G401.6 (cell line): Measurements from ENCODE around the gene WNK2.

Experiments used
- FAIRE-seq: peaks from 2 replicates; lab custom pipeline; 2012; peaks lifted over from hg19 to GRCh38; lab: Jason Lieb, UNC

WNK2 gene

DNA sequence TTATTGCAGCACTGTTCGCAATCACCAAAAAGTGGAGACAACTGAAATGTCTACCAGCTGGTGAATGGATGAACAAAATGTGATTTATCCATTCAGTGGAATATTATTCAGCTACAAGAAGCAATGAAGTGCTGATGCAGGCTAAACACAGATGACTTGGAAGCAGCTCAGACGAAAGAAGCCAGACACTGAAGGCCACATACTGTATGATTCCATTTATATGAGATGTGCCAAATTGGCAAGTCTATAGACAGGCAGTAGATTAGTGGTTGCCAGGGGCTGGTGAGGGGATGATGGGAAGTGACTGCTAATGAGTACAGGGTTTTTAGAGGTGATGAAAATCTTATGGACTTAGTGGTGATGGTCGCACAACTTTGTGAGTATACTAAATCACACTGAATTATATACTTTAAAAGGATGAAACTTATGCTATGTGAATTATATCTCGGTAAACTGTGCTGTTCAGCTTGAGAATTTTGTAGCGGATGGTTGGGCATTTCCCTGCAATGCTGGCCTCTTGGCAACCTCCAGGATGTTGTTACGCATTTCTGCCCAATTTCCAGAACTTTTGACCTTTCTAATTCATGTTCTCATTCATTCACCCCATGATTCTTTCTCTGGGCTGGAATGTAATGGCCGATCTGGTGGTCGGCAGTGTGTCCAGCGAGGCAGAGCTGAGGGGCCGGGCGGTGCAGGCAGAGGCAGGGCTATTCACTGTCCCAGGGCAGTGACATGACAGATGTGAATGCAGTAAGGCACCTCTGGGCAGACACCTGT lies 22.0 kb upstream of the WNK2 start:
- FAIRE-seq, result no peak

DNA sequence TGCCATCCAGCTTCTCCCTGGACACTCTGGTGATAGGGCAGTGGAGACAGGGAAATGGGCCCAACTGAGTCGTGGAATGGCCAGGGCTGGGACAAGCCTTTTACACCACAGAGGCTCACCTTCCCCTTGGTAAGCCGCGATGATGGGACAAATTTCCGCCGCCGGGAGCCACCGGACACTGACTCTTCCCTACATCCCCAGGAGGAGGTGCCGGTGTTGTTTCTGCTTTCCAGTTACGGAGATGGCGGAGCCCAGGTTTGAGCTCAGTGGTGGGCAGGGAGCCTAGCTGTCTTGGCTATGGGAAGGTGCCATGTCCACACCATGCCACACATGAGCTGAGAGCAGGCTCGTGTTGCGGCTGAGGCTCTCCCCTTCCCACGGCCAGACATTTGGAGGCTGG lies 19.9 kb upstream of the WNK2 start:
- no peak for FAIRE-seq

DNA sequence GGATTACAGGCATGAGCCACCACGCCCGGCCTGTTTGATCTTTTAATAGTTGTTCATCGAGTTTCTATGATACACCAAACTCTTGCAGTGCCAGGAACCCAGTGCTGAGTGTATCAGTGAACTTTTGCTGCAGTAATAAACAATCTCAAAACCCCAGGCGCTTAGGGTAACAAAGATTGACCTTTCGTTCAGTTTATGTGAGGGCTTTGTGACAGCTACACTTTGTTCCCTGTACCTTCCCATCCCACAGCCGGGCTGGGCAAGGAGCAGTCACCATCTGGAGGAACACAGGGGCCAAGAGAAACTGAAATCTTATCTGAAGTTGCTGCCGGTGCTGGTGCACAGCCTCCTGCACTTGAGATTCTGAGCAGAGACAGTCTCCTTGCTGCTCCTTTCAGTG lies 17.2 kb upstream of the WNK2 start:
- no peak for FAIRE-seq

DNA sequence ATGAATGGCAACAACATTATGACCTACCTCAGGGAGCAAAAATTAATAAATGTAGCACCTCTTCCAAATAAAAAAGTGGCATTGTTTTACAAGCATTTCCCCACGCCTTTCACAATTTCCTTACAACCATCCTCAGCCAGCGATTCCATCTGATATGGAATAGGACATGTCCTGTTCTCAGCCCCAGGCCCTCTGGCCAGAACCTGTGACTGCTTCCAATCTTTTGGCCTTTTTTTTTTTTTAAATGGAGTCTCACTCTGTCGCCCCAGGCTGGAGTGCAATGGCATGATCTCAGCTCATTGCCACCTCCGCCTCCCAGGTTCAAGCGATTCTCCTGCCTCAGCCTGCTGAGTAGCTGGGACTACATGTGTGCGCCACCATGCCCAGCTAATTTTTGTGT lies 16.8 kb upstream of the WNK2 start:
- no peak for FAIRE-seq

DNA sequence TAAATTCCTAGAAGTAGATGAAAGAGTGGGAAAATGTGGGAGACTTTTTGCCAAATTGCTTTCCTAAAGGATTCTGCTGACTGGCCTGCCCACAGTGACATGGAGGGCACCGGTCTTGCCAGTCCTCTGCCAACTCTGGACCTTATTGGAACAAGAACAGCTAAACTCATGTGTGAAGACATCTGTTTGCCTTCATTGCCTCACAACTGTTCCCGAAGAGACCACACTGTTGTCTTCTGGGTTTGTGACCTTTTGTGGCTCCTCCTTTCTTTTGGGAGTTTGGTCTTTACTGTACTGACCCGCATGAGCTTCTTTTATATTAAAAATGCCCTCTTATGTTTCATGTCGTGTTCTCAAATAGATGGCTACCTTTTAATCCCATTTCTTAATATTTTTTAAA lies 16.1 kb upstream of the WNK2 start:
- no peak for FAIRE-seq

DNA sequence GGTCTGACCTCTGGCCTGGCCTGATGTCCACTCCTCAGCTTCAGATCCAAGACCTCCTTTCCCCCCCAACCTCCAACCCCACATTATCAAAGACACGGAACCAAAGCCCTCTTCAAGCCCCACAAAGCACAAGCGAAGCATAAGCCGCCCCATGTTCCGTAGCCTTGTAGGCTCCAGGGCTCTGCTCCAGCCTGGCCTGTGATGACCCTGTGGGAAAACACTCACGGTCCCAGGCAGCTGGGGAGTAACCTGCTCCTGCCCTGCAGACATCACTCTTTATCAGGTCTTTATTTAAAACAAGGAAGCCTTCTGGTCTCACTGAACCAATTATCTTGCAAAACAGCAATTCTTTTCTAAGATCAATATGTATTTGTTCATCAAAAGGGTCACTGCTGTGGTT lies 15.4 kb upstream of the WNK2 start:
- FAIRE-seq, result no peak

DNA sequence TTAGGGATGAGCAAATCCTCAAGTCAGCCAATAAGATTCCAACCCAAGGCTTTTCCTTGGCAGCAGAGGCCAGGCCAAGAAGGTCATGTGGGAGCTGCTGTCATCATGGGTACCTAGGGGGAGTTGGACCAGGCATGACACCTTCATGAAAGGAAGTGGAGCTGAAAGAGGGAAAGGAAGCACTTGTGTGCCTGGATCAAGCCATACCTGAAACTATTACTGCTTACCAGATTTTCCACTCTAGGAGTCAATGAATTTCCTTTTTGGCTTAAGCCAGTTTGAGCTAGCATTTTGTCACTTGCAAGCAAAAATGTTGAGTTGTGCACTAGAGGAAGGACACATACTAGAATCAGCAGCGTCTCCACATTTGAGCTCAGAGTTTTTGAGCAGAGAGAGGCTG lies 14.5 kb upstream of the WNK2 start:
- FAIRE-seq, result no peak

DNA sequence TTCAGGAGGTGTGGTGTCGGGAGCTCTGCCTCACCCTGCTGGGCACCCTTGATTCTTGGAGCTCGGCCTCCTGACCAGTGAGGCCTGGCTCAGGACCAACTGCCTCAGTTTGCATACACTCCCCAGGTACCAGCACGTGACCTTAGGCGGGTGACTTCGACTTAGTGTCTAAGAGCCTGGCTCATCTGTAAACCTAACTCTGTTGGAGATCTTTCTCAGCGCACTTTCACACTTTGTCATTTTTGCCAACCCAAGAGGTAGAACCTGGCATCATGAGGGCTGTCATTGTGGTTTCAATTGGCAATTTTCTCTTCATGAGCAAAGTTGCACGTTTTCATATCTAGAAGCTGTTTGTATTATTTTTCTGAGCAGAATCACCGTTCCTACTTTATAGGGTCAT lies 13.4 kb upstream of the WNK2 start:
- FAIRE-seq, result no peak

DNA sequence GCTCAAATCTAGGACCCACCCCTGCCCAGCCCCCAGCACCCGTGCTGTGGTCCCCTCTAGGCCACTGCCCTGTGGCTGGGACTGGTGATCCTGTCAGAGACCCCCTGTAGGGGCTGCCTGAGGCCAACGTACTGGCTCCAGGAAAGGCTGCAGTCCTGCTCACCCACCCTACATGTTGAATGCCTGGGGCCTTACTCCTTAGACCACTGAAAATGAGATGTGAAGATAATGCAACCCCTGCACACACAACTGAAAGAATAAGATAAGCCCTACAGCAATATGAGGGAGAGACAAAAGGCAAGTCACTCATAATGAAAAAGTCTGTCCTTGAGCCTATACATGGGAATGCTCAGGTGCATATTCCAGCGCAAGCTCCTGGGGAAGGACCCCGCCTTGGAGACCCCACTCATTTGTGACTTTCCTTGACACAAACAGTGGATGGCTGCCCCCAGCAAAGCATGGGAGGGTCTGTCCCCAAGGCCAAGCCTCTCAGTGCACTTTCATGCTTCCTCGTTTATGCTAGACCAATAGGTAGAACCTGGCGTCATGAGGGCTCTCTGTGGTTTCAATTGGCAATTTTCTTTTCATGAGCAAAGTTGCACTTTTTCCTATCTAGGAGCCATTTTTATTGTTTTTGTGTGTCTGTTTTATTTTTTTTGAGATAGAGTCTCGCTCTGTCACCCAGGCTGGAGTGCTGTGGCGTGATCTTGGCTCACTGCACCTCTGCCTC lies 12.5 kb upstream of the WNK2 start:
- FAIRE-seq, result no peak

DNA sequence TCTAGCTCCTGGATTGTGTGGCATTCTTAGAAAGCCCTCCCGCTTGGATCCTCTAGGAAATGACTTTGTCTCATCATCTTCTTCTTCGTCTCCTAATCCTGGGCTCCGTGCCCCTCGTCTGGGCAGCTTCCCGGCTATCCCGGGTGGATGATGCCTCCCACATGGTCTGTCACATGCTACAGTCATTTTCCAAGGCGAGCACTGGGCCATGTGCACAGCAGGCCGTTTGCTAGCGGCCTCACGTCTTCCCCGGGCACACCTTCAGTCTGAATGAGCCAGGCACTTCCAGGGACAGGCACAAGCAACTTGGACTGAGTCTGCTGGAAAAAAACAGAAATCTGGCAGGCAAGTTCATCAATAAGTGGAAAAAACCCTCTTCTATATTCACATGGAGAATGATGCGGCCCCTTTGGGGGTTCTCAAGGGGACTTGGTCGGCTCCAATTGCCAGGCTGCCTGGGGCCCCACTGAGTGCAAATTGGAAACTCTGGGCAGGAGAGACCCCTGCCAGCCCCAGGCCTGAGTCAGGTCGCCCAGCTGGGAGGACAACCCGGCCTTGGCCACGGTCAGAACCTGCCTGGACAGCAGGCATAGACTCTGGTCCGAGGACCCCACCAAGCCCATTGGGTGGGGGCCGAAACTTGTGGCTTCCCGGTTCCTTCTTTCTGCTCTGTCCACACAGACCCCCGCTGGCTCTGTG lies 11.1 kb upstream of the WNK2 start:
- no peak for FAIRE-seq

DNA sequence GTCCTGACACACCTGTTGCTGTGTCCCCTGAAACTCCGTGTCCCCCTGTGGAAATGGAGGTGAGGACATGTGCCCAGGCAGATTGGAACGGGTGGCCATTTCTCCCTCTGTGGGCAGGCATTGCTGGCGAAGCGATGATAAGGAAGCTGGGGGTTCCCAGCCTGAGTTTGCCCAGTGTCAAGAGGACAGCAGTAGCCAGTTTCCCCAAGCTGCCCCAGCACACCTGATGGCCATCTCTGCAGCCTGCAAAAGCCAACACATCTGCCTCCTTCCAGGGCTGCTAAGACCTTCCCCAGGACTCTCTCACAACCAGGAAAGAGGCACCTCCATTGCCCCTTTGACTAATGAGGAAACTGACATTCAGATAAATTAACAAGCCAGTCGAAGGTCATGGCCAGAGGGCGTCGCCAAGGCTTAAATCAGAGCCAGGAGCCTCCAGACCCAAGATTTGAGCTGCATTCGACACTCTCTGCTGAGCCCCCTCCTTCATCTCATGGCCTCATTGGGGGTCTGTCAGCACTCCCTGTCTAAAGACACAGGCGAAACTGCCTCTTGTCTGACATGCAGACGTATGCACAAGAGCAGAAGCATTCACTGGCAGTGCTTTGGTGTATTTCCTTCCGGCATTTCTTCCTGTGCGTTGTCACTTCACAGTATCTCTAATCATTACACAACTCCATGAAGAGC lies 10.4 kb upstream of the WNK2 start:
- FAIRE-seq, result no peak

DNA sequence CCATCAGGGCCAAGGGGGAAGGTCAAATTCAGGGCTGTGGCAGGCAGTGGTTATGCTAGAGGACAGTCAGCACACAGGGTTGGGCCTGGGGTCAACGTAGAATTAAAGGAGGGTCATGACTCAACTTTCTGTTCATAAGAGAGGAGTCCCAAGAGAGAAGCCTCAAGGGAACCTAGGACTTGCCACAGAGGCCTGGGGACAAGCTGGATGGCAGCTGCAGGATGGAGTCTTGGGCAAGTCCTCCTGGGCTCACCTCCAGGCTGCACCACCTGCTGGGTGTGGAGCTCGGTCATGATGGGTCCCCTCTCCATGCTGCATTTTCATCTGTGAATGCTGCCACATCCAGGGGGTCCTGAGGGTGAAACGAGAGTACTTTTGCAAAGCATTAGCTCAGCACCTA lies 9.0 kb upstream of the WNK2 start:
- FAIRE-seq, result no peak

DNA sequence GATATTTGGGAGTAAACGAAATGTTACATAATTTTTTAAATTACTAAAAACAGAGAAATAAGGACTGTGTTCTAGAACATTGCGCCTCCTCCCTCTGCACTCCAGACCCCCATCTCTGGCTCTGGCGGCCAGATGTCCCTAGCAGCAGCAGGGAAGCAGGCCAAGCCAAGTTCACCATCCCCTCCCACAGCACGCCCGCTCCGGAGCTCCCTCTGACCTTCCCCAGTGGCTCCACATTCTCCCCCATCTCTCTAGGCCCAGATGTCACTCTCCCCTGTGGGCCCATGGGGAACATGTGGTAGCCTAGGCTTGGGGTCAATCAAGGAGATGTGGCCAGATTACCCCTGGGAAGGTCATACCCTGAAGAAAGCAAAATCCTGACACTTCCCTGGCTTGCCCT lies 6.3 kb upstream of the WNK2 start:
- FAIRE-seq, result no peak

DNA sequence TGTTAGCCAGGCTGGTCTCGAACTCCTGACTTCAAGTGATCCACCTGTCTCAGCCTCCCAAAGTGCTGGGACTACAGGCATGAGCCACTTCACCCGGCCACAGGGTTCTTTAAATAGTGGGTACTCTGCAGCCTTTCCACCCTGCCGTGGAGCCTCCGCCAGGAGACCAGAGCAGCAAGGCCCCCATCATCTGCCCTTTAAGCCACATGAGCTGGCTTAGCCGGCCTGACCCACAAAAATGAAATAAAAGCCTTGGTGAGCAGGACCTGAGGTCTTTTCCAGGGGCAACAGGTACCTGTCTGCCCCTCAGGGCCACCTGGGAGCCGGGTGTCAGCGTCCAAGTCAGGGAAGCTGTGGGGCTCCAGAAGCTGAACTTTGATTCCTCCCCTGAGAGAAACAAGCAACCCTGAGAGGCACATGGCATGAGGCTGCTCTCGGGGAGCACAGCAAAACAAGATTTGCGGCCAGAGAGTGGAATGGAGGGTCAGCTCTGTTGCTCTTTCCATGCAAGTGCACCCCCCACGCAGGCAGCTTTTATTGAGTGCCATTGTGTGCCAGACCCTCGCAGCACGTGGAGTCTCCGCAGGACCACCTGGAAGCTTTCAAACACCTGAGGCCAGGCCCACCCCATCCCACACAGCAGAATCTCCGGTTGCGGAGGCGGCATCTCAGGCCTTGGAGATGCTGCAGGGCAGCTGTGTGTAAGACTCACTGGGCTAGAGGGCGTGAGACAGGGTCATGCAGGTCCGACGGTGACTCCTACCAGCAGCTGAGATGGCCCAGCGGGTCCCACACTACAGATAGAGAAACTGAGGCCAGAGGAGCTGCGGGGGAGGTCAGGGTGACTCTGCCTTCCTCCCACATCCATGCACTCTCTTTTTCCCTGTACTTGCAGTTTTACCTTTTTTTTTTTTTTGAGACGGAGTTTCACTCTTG lies 4.8 kb upstream of the WNK2 start:
- no peak for FAIRE-seq

DNA sequence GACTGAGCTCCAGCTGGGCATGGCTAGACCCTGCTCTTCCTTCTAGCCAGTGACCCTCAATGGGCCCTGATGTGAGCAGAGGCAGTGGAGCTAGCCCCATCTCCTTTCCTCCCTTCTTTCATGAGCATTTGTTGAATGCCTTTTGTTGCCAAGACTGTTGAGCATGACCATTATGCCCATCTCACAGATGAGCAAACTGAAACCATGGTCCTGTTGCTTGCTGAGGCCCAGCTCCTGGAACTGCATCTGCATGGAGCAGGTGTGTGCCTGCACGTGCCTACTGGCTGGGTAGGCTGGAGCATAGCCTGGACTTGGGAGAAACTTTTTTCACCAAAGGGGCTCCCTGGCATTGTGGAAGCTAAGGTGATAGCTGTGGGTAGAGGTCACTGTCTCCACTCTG lies 3.0 kb upstream of the WNK2 start:
- no peak for FAIRE-seq

DNA sequence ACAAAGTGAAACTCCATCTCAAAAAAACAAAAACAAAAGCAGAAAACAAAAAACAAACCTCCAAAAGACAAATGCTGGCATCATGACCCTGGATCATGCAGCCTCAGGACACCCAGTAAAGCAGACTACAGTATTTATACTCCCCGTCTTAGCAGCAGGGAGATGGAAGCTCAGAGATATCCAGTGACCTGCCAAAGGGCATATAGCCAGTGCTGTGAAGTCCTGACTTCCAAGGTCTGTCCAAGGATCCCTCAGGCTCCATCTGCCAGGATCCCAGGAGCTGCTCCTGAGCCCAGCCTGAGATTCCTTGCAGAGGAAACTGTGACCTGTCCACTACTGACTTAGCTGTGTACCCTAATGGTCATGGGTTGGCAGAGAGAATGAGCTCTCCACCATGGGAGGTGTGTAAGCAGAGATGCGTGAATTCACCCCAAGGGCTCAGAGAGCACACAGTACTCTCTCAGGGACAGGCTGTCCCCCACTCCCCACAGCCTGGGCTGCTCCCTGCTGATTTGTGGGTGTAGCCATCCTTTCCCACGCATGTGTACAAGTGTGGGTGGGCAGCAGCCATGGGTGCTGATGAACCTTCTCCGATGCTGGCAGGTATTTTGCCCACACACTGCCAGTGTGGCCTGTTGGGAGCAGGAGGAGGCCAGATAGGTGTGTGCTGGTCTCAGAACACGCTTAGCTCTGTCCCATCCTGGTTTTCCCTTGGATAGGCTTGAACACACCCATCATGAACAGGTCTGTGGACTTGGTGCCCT lies 2.1 kb upstream of the WNK2 start:
- FAIRE-seq, result no peak

DNA sequence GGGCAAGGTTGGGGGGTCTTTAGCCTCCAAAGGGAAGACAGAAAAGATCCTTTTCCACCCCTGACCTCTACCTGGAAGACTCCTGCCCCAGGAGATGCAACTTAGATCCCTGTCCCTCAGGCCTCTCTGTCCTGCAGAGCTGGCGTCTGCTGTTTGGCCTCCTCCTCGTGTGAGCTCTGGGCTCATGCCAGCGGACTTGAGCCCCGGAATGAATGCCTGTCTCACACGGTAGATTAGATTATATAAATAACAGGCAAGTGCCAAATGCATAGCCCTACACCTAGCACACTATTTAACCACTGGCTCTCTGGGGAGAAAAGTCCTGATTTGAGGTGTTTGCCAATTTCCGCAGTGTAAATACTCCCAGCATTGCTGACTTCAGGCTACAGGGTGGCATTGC lies 1.4 kb upstream of the WNK2 start:
- no peak for FAIRE-seq

DNA sequence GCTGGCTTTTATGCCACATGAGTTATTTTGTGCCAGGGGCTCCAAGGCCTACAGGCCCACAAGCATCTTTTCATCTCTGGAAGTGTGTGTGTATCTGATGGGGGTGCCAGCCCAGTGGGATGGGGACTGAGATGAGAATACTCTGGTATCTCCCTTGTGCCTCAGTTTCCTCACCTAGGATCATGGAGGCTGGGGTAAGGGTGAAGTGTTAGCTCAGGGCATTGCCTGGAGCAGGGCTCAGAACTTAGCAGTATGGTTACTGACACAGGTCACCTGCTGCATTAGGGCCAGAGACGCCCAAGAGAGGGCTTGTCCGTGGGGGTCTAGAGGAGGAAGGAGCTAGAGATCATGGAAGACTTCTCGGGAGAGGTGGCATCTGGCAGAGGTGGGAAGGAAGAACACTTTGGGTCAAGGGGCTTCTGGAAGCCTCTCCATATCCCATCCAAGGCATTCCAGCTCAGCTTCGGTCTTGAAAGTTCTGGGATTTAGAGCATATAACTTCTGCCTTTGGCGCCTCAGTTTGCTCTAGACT lies 742 bp upstream of the WNK2 start:
- no peak for FAIRE-seq

DNA sequence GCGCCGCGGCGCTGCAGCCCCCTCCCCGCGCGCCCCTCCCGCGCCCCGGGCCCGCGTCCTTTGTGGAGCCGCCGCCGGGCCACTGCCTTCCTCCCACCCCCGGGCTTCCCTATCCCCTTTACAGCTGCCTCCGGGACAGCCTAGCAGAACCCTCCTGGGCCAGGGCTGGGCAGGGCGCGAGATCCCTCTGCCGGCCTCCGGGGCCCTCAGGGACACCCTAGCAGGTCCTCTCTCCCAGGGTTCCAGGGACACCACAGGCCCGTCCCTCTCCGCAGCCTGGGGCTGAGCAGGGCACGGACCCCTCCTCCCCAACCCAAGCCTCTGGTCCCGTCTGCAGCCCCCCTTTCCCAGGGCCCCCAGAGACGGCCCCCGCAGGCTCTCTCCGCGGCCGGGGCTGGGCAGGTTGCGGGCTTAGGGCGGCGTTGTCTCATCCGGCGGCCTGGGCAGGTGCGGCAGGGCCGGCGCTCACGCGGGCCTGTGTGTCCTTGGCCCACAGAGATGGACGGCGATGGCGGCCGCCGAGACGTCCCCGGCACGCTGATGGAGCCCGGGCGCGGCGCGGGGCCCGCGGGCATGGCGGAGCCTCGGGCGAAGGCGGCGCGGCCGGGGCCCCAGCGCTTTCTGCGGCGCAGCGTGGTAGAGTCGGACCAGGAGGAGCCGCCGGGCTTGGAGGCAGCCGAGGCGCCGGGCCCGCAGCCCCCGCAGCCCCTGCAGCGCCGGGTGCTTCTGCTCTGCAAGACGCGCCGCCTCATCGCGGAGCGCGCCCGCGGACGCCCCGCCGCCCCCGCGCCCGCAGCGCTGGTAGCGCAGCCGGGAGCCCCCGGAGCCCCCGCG lies 710 bp downstream of the WNK2 start:
- FAIRE-seq, result no peak
